ENCODE measurements around the gene PHACTR3. TPM values are rescaled to one million over a fixed set of nuclear protein-coding genes. Genes with fewer than 3 reads are reported as not detected.

PHACTR3 gene
- total RNA-seq, 3 donors from 2014 or later = 0.11 TPM; not detected in 2

DNA sequence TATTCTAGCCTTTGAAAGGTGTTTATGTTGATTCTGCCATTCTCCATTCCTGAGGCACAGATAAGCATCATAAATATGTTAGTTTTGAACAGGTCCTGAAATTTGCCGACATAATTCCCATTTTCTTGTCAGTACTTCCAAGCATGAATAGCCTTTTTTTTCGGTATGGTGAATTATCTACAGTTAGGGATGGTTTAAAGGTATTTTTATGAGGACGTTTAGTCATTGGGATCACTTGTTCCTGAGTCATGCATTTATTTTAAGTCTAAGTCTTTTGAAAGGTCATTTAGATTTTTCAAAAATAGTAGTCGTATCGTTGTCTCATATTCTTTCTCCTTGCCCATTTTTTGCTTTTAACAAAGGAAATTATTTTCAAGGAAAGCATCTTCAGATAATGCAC is 98.7 kb downstream of the PHACTR3 start:
- DNase-seq = no peak
- no peak for ATAC-seq
- Mint-ChIP-seq H3K4me1 (ENCODE audit: low read depth) (no peaks in the 10 kb centered on the region), H3K27me3 (ENCODE audit: low read depth) (peaks cover 2% of the 10 kb centered on the region), H3K36me3 (ENCODE audit: insufficient read depth) (no peaks in the 10 kb centered on the region), H3K4me3 (no peak overlapping the region), H3K9me3 (no peaks in the 10 kb centered on the region)

DNA sequence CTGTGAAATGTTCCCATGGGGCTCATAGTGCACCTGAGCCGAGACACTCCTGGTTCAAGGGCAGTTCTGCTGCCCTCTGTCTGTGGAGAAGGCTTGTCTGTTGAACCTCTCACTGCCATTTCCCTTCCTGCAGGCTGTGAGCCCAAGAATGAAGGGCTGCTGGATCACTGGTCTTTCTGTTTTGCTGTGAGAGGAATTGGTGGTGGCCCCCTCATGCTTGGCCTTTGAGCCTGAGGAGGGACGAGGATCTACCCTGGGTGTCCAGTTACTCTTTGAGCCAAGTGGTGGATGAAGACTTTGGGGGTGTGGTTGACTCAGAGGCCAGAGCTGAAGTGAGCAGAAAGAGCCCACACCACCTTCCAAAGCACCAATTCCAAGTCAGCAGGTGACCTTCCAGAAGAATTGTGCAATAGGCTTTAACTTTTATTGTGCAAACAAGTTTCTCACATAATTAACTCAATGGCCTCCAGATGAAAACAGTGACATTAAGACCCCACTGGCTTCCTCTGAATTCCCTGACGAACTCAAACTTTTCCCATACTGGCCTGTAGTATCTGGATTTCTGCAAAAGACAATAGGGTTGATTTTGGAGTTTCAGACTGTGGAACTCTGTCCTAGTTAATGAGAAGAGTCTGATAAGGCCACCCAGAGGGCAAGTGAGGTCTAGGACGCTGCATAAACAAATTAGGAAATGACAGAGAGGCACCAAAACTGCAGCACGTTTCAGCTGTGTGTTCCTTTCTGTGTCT is 101.5 kb downstream of the PHACTR3 start:
- ATAC-seq = no peak
- no peak for DNase-seq
- H3K4me3 Mint-ChIP-seq = no peak overlapping the region
- H3K36me3 Mint-ChIP-seq (ENCODE audit: insufficient read depth) = no peaks in the 10 kb centered on the region
- H3K9me3 Mint-ChIP-seq = peaks cover 3% of the 10 kb centered on the region
- peaks cover 2% of the 10 kb centered on the region for H3K27me3 Mint-ChIP-seq (ENCODE audit: low read depth)
- no peaks in the 10 kb centered on the region for H3K4me1 Mint-ChIP-seq (ENCODE audit: low read depth)

DNA sequence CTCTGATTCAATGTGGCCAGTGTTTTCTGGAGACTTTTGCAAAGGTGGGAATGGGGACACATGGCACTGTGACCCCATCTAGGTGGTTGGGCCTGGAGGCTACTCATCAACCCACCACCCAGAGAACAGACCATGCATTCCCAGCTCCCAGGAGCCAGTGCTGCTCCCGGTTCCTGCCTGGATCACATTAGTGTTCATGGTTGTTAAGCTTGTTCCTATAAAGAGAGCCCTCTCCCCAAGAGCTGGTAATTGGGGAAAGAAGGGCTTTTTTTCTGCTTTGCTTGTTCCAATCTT is 102.0 kb downstream of the PHACTR3 start:
- peaks cover 3% of the 10 kb centered on the region for H3K9me3 Mint-ChIP-seq
- DNase-seq (no peak), ATAC-seq (no peak)
- H3K4me3 Mint-ChIP-seq = no peak overlapping the region
- no peaks in the 10 kb centered on the region for H3K36me3 Mint-ChIP-seq (ENCODE audit: insufficient read depth)
- H3K4me1 Mint-ChIP-seq (ENCODE audit: low read depth) = no peaks in the 10 kb centered on the region
- H3K27me3 Mint-ChIP-seq (ENCODE audit: low read depth) = peaks cover 2% of the 10 kb centered on the region

DNA sequence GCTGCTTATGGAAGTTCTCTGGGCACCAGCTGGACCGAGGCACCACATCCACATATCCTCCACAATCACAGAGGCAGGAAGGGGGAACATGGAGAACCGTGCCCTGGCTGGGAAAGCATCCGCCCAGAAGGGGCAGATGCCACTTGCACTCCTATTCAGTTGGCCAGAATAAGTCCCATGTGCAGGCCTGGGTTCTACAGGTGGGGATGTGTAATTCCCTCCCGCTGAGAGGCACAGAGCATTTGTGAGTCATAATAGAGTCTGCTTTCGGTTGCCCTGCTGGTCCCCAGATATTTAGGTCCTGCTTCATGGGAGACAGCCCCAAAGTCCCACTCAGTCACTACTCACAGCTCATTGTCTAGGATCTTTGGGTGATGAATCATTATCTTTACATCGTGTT is 104.0 kb downstream of the PHACTR3 start:
- Mint-ChIP-seq H3K36me3 (ENCODE audit: insufficient read depth) (no peaks in the 10 kb centered on the region), H3K9me3 (peaks cover 10% of the 10 kb centered on the region)
- no peak for ATAC-seq

DNA sequence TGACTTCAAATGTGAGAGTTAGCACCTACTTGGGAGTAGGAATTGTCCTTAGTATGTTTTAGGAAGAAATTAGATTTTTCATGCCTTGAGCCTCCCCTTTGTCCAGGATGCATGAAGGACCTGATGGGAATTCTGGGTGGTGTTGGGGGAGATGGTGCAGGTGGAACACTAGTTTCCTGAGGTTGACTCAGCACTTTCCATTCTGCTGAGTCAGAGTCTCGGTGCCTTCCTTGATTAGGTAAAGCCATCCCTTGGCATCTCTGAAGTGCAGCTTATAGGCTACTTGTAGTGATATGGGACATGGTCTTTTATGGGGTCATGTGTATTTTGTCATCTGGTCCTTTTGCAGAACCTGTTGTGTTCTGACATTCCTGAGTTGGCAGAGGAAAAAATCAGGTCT is 105.3 kb downstream of the PHACTR3 start:
- DNase-seq (no peak), ATAC-seq (no peak)
- Mint-ChIP-seq H3K36me3 (ENCODE audit: insufficient read depth) (no peaks in the 10 kb centered on the region), H3K9me3 (peaks cover 15% of the 10 kb centered on the region), H3K4me1 (ENCODE audit: low read depth) (no peaks in the 10 kb centered on the region), H3K27me3 (ENCODE audit: low read depth) (peaks cover 2% of the 10 kb centered on the region), H3K4me3 (no peak overlapping the region)

More for the DNA sequence above, 104.0 kb downstream of the PHACTR3 start:
- no peak for DNase-seq
- no peaks in the 10 kb centered on the region for H3K4me1 Mint-ChIP-seq (ENCODE audit: low read depth)
- no peak overlapping the region for H3K4me3 Mint-ChIP-seq
- H3K27me3 Mint-ChIP-seq (ENCODE audit: low read depth) = peaks cover 2% of the 10 kb centered on the region

DNA sequence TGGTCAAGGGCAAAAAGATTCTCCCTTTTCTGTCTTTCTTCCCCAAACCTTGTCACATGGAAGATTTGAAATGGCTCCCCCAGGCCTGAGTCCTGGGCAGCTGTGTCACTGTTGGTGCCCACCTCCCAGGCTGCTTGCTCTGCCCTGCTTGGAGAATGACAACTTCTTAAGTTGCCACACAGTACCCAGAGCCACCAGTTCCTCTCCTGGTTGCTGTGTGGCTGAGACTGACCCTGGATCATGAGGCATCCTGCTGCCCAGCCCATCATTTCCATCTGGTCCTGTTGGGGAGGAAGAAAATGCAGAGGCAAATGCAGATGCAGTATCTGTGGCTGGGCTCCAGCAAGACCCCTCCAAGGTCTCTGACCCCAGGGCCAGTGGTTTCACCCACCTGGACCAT is 113.7 kb downstream of the PHACTR3 start:
- Mint-ChIP-seq H3K4me3 (no peak overlapping the region), H3K9me3 (peaks cover 7% of the 10 kb centered on the region), H3K4me1 (ENCODE audit: low read depth) (no peaks in the 10 kb centered on the region), H3K27me3 (ENCODE audit: low read depth) (no peaks in the 10 kb centered on the region), H3K36me3 (ENCODE audit: insufficient read depth) (no peaks in the 10 kb centered on the region)
- DNase-seq (no peak), ATAC-seq (no peak)

DNA sequence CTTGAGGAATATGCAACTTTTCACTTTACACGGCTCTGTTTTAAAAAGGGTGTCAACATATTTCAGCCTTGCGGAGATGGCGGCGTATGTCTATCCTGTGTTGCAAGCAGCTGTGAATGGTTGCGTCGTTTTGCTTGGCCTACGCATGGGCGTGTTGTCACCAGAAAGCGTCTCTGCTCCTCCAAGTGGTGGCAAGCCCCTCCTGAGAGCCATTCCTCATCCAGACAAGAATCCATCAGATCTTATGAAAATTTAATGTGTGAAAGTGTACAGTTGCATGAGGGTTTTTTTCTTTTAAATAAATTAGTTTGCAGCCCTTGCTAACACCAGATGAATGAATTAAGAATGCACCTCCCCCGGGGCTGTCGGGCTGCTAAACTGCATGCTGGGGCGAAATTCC is 114.4 kb downstream of the PHACTR3 start:
- Mint-ChIP-seq H3K9me3 (peaks cover 1% of the 10 kb centered on the region), H3K4me3 (no peak overlapping the region), H3K4me1 (ENCODE audit: low read depth) (no peaks in the 10 kb centered on the region), H3K36me3 (ENCODE audit: insufficient read depth) (no peaks in the 10 kb centered on the region), H3K27me3 (ENCODE audit: low read depth) (no peaks in the 10 kb centered on the region)
- no peak for ATAC-seq
- DNase-seq = no peak

DNA sequence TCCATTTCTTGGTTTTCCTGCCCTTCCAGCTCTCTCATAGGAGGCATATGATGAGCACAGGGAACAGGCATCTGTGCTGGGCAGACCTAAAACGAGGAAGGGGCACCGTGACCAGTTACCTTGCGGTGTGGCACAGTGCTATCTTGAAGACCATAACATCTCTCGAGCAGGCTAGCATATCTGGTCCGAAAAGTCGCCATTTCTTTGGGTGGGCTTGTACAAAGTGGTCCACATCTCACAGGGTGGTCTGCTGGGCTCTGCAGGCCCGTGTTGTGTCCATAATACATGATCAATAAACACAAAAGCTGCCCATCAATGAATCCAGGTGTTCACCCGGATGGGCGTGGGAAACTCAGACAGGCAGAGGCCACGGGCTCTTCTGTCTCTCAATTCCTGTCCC is 115.7 kb downstream of the PHACTR3 start:
- Mint-ChIP-seq H3K36me3 (ENCODE audit: insufficient read depth) (no peaks in the 10 kb centered on the region), H3K4me1 (ENCODE audit: low read depth) (no peaks in the 10 kb centered on the region), H3K27me3 (ENCODE audit: low read depth) (no peaks in the 10 kb centered on the region), H3K4me3 (no peak overlapping the region), H3K9me3 (no peaks in the 10 kb centered on the region)
- ATAC-seq (no peak), DNase-seq (no peak)

DNA sequence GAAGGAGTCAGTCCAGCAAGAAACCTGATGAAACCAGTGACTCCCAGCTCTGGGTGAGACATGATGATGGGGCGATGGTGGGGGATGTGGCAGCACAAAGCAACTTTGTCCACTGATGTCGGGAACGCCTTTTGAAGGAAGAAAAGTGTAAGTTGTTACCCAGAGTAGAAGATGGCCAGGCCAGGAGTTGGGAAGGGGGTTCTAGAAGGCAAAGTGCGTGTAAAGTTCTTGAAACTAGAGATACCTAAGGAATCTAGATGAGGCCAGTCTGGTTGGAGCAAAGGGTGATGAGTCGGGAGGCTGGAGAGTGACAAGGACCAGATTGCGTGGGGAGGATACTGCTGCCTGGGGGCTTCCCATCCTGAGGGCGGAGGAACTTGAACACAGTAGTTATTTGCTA is 117.0 kb downstream of the PHACTR3 start:
- Mint-ChIP-seq H3K27me3 (ENCODE audit: low read depth) (no peaks in the 10 kb centered on the region), H3K4me3 (no peak overlapping the region)

DNA sequence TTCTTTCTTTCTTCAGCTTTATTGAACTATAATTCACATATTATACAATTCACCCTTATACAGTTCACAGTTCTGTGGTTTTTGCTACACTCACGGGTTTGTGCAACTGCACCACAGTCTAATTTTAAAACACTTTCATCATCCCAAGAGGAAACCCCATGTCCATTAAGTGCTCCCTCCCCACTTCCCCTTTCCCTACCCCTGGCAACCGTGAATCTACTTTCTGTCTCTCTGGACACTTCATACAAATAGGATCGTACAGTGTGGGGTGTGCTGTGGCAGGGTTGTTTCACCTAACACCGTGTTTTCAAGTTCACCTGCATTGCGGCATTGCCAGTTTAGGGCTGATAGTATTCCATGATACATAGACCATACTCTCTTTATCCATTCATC is 118.8 kb downstream of the PHACTR3 start:
- ATAC-seq = no peak
- DNase-seq = no peak
- H3K9me3 Mint-ChIP-seq = no peaks in the 10 kb centered on the region
- H3K36me3 Mint-ChIP-seq (ENCODE audit: insufficient read depth) = no peaks in the 10 kb centered on the region
- H3K4me3 Mint-ChIP-seq = no peak overlapping the region
- H3K27me3 Mint-ChIP-seq (ENCODE audit: low read depth) = no peaks in the 10 kb centered on the region
- H3K4me1 Mint-ChIP-seq (ENCODE audit: low read depth) = no peaks in the 10 kb centered on the region

More for the DNA sequence above, 117.0 kb downstream of the PHACTR3 start:
- Mint-ChIP-seq H3K4me1 (ENCODE audit: low read depth) (no peaks in the 10 kb centered on the region), H3K36me3 (ENCODE audit: insufficient read depth) (no peaks in the 10 kb centered on the region), H3K9me3 (no peaks in the 10 kb centered on the region)
- DNase-seq (no peak), ATAC-seq (no peak)

DNA sequence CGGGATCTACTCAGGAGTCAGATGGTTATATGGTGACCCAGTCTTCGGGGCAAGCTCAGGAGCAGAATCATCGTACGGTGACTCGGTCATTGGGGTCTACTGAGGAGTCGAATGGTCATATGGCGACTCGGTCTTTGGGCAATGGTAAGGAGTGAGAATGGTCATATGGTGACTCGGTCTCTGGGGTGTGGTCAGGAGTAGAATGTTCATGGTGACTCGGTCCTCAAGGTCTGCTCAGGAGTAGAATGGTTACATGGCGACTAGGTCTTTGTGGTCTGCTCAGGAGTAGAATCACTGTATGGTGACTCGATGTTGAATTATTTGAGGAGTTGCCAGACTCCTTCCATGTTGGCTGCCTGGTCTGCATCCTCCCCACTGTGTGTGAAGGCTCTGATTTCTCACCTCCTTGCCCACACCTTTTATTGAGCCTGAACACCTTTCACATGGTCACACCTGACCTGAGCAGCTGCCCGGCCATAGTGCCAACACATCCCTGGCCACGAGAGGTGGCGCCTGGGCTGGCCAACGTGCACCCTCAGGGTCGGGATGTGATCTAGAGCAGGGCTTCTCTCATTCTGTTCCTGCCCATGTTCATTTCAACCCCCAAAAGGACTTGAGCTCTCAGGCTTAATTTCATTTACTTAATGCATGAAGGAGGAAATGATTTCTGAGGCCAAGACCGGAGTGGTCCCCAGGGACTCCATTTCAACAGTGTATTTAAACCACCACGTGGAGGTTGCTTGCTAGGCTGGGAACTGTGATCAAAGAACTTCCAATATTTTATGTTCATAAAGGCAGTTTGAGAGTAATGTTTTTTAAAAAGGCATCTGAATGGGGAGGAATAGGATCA is 119.5 kb downstream of the PHACTR3 start:
- no peaks in the 10 kb centered on the region for H3K4me1 Mint-ChIP-seq (ENCODE audit: low read depth)
- H3K27me3 Mint-ChIP-seq (ENCODE audit: low read depth) = peaks cover under 1% of the 10 kb centered on the region
- H3K9me3 Mint-ChIP-seq = no peaks in the 10 kb centered on the region
- ATAC-seq (no peak), DNase-seq (no peak)
- no peak overlapping the region for H3K4me3 Mint-ChIP-seq
- H3K36me3 Mint-ChIP-seq (ENCODE audit: insufficient read depth) = no peaks in the 10 kb centered on the region

DNA sequence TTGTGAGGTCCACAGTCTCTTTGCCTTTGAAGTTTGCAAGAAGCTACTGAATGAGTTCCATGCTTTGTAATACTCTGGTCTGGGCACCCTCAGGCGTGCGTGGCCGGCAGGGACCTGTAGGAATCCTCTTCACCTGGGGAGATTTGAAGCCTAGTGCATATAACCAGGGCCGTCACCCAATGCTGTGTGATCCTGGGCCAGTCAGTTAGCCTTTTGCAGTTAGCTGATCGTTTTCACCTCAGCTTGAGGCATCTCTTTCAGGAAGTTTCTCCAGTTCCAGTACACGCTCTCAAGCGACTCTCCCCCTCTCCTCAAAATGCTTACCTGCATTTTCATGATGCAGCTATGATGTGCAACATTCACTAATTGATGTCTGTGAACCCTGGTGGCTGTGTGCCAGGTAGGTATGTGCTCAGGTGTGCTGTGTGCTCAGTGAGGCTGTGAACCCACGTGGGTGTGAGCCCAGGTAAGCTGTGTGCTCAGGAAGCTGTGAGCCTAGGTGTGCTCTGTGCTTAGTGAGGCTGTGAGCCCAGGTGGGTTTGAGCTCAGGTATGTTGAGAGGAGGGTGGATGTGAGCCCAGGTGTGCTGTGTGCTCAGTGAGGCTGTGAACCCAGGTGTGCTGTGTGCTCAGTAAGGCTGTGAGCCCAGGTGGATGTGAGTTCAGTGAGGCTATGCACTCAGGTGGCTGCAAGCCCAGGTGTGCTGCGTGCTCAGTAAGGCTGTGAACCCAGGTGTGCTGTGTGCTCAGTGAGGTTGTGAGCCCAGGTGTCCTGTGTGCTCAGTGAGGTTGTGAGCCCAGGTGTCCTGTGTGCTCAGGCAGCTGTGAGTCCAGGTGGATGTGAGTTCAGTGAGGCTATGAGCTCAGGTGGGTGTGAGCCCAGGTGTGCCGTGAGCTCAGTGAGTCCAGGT is 120.4 kb downstream of the PHACTR3 start:
- Mint-ChIP-seq H3K4me1 (ENCODE audit: low read depth) (no peaks in the 10 kb centered on the region), H3K36me3 (ENCODE audit: insufficient read depth) (no peaks in the 10 kb centered on the region), H3K27me3 (ENCODE audit: low read depth) (peaks cover 2% of the 10 kb centered on the region), H3K4me3 (no peak overlapping the region), H3K9me3 (no peaks in the 10 kb centered on the region)
- ATAC-seq = no peak
- no peak for DNase-seq

DNA sequence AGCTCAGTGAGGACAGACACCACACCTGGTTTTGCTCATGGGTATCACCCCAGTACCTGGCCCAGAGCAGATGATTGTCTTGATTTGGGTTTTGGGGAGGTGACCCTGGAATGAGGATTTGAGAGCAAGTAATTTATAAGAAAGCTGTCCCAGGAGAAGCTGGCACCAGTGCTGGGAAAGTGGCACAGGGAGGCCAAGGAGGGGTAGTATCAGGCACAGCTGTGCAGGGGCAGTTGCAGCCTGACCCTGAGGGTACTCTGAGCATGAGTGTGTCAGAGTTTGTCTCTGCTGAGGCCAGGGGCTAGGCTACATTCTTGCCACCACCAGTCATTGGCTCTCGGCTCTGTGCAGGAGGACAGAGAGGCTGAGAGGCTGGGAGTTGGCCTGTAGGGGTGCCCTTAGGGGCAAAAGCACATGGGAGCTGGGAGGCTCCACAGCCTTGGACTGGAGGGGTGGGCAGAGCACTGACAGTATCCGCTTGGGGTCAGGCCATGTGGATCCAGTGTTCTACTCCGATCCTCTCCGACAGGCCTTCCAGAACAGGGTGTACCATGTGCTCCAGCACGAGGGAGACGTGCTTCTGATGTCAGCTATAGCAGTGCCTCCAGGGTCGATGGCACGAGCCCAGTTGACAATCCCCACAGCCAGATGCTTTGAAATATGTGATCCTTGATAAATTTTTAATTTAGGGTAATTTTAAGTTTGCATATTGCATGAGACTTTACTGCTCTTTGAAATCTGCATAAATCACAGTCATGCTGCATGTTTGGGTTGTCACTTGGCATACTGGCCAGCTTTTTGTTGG is 121.3 kb downstream of the PHACTR3 start:
- ATAC-seq (no peak), DNase-seq (no peak)
- H3K4me1 Mint-ChIP-seq (ENCODE audit: low read depth) = no peaks in the 10 kb centered on the region
- H3K36me3 Mint-ChIP-seq (ENCODE audit: insufficient read depth) = no peaks in the 10 kb centered on the region
- no peaks in the 10 kb centered on the region for H3K9me3 Mint-ChIP-seq
- peaks cover 2% of the 10 kb centered on the region for H3K27me3 Mint-ChIP-seq (ENCODE audit: low read depth)
- H3K4me3 Mint-ChIP-seq = no peak overlapping the region

DNA sequence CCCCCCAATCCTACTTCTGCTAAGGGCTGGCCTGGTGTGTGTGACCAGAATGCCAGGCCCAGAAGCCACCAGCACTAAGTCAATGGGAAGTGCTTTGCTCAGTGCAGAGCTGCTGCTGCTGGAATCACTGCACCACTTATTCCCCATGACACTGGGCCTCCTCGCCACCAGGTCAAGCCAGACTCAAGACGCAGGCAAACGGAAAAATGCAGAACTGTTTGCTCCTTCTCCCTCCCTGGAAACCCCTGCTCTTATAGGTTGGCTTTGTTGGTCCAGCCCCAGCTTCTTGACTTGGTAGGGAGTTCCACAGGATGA is 121.9 kb downstream of the PHACTR3 start:
- no peaks in the 10 kb centered on the region for H3K36me3 Mint-ChIP-seq (ENCODE audit: insufficient read depth)
- no peak overlapping the region for H3K4me3 Mint-ChIP-seq
- H3K4me1 Mint-ChIP-seq (ENCODE audit: low read depth) = no peaks in the 10 kb centered on the region
- H3K27me3 Mint-ChIP-seq (ENCODE audit: low read depth) = peaks cover 2% of the 10 kb centered on the region
- ATAC-seq (no peak), DNase-seq (no peak)
- H3K9me3 Mint-ChIP-seq = no peaks in the 10 kb centered on the region

All from activated T-cell treated with anti-CD3 and anti-CD28 coated beads, Interleukin-2, amount 50 U/mL, for 4 hours (primary cell).